ENCODE results near the gene PACSIN2. TPM values are rescaled to one million over a fixed set of nuclear protein-coding genes. Genes with fewer than 3 reads are reported as not detected.

The PACSIN2 gene
- total and polyA plus RNA-seq, 2 of the 13 experiments (the other 11 are each of a cell fraction or from before 2014, with no cell fraction given), result 54.1 to 68.8 TPM

DNA sequence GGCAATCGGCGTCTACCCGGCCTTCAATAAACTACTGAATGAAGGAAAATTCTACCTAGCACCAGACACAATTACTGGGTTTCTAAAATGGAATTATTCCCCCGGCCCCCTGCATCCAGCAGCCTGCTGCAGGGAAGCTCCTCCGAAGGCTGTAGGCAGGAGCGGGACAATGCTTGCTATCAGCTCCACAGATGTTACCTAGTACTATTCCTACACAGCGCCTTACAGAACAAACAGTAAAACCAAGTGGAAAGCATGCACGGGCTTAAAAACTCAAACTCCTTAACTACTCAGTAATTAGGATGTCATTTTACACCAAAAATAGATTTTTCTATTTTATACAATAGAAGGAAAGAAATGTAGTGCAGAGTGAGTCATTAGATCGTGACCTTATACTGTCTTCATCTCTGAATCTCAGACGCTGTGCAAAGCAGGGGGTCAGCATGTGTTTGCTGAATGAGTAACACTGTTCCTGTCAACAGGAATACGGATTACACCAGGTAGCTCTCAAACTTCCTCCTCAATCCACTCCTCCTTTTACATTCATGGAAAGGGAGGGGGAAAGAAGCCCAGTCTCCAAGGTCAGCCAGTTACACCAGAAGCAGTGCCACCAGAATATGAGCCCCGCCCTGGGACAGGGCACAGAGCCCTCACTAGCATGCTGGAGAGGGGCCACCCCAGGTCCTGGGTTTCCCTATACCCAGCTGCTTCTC lies 74.9 kb downstream of the PACSIN2 start (continued):
- TF ChIP-seq, protein P1, sequence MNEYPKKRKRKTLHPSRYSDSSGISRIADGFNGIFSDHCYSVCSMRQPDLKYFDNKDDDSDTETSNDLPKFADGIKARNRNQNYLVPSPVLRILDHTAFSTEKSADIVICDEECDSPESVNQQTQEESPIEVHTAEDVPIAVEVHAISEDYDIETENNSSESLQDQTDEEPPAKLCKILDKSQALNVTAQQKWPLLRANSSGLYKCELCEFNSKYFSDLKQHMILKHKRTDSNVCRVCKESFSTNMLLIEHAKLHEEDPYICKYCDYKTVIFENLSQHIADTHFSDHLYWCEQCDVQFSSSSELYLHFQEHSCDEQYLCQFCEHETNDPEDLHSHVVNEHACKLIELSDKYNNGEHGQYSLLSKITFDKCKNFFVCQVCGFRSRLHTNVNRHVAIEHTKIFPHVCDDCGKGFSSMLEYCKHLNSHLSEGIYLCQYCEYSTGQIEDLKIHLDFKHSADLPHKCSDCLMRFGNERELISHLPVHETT (CRISPR knock-in tag; conservative IDR thresholded peaks at IDR 0.05), result no peak
- TF ChIP-seq ZNF777 (CRISPR knock-in tag; IDR thresholded peaks at IDR 0.05) (no peak), DMAP1 (CRISPR knock-in tag; IDR thresholded peaks at IDR 0.05) (no peak), ZNF143 (CRISPR knock-in tag; IDR thresholded peaks at IDR 0.05) (no peak), YEATS4 (CRISPR knock-in tag; IDR thresholded peaks at IDR 0.05; ENCODE audit: borderline replicate concordance) (no peak), RARG (CRISPR knock-in tag; IDR thresholded peaks at IDR 0.05; ENCODE audit: low read depth) (no peak), FOXC1 (CRISPR knock-in tag; IDR thresholded peaks at IDR 0.05; ENCODE audit: borderline replicate concordance) (no peak), MYC (CRISPR knock-in tag; IDR thresholded peaks at IDR 0.05; ENCODE audit: borderline replicate concordance) (no peak), ZNF234 (CRISPR knock-in tag; conservative IDR thresholded peaks at IDR 0.05) (no peak), RBM39 (IDR thresholded peaks at IDR 0.05; ENCODE audit: low read depth, low read length, poor library complexity, severe bottlenecking) (no peak), ZNF124 (CRISPR knock-in tag; IDR thresholded peaks at IDR 0.05) (no peak), ZFP37 (CRISPR knock-in tag; IDR thresholded peaks at IDR 0.05; ENCODE audit: borderline replicate concordance) (no peak; the same call in 1 of the 2 replicates), ZNF850 (CRISPR knock-in tag; conservative IDR thresholded peaks at IDR 0.05) (no peak), FOXK2 (IDR thresholded peaks at IDR 0.05) (no peak), ATM (IDR thresholded peaks at IDR 0.05; ENCODE audit: borderline replicate concordance) (no peak), EEA1 (CRISPR knock-in tag; IDR thresholded peaks at IDR 0.05; ENCODE audit: borderline replicate concordance) (no peak), MTA3 (CRISPR knock-in tag; IDR thresholded peaks at IDR 0.05) (no peak)
- TF ChIP-seq, protein P2, sequence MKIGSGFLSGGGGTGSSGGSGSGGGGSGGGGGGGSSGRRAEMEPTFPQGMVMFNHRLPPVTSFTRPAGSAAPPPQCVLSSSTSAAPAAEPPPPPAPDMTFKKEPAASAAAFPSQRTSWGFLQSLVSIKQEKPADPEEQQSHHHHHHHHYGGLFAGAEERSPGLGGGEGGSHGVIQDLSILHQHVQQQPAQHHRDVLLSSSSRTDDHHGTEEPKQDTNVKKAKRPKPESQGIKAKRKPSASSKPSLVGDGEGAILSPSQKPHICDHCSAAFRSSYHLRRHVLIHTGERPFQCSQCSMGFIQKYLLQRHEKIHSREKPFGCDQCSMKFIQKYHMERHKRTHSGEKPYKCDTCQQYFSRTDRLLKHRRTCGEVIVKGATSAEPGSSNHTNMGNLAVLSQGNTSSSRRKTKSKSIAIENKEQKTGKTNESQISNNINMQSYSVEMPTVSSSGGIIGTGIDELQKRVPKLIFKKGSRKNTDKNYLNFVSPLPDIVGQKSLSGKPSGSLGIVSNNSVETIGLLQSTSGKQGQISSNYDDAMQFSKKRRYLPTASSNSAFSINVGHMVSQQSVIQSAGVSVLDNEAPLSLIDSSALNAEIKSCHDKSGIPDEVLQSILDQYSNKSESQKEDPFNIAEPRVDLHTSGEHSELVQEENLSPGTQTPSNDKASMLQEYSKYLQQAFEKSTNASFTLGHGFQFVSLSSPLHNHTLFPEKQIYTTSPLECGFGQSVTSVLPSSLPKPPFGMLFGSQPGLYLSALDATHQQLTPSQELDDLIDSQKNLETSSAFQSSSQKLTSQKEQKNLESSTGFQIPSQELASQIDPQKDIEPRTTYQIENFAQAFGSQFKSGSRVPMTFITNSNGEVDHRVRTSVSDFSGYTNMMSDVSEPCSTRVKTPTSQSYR (CRISPR knock-in tag; IDR thresholded peaks at IDR 0.05; ENCODE audit: borderline replicate concordance), result peak; percentile 9; the same call in 1 of the 2 replicates
- TF ChIP-seq, protein P3, sequence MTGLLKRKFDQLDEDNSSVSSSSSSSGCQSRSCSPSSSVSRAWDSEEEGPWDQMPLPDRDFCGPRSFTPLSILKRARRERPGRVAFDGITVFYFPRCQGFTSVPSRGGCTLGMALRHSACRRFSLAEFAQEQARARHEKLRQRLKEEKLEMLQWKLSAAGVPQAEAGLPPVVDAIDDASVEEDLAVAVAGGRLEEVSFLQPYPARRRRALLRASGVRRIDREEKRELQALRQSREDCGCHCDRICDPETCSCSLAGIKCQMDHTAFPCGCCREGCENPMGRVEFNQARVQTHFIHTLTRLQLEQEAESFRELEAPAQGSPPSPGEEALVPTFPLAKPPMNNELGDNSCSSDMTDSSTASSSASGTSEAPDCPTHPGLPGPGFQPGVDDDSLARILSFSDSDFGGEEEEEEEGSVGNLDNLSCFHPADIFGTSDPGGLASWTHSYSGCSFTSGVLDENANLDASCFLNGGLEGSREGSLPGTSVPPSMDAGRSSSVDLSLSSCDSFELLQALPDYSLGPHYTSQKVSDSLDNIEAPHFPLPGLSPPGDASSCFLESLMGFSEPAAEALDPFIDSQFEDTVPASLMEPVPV (CRISPR knock-in tag; IDR thresholded peaks at IDR 0.05), result no peak
- TF ChIP-seq, protein P4, sequence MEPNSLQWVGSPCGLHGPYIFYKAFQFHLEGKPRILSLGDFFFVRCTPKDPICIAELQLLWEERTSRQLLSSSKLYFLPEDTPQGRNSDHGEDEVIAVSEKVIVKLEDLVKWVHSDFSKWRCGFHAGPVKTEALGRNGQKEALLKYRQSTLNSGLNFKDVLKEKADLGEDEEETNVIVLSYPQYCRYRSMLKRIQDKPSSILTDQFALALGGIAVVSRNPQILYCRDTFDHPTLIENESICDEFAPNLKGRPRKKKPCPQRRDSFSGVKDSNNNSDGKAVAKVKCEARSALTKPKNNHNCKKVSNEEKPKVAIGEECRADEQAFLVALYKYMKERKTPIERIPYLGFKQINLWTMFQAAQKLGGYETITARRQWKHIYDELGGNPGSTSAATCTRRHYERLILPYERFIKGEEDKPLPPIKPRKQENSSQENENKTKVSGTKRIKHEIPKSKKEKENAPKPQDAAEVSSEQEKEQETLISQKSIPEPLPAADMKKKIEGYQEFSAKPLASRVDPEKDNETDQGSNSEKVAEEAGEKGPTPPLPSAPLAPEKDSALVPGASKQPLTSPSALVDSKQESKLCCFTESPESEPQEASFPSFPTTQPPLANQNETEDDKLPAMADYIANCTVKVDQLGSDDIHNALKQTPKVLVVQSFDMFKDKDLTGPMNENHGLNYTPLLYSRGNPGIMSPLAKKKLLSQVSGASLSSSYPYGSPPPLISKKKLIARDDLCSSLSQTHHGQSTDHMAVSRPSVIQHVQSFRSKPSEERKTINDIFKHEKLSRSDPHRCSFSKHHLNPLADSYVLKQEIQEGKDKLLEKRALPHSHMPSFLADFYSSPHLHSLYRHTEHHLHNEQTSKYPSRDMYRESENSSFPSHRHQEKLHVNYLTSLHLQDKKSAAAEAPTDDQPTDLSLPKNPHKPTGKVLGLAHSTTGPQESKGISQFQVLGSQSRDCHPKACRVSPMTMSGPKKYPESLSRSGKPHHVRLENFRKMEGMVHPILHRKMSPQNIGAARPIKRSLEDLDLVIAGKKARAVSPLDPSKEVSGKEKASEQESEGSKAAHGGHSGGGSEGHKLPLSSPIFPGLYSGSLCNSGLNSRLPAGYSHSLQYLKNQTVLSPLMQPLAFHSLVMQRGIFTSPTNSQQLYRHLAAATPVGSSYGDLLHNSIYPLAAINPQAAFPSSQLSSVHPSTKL (CRISPR knock-in tag; IDR thresholded peaks at IDR 0.05), result peak; percentile 95
